RWPE1 (cell line): ENCODE results near the gene INHA.

ENCODE experiments used
- CTCF ChIA-PET: fragments of 350-600 bp; sonication (Branson Sonifier 250); formaldehyde crosslinking; extraction: SDS; loops from one replicate; lab custom pipeline; 2021; lab: Yijun Ruan, JAX
- POLR2A ChIA-PET: fragments of 400-600 bp; formaldehyde crosslinking; extraction: SDS; loops from one replicate; lab custom pipeline; 2020; ENCODE audit warnings: antibody characterized with exemption; ENCODE audit not compliant: low non-redundant PET; lab: Yijun Ruan, JAX
- DNase-seq: peaks from one replicate; pipeline ENCODE4 v3.0.0; 2012; ENCODE audit warnings: low spot score
- H3K27ac ChIP-seq: fragments of 450-650 bp; 2 replicates; pipeline ENCODE4 v1.5.1; 2017
- TF ChIP-seq, protein P1 (sequence below): fragments of 450-650 bp; conservative IDR thresholded peaks from 2 replicates; pipeline ENCODE4 v1.5.1; 2017; ENCODE audit warnings: low read depth, mild to moderate bottlenecking

INHA gene

GRCh38 chr2:219527076-219527394, 45.1 kb upstream of the INHA start:
- DNase-seq: no peak
- TF ChIP-seq, protein P1, sequence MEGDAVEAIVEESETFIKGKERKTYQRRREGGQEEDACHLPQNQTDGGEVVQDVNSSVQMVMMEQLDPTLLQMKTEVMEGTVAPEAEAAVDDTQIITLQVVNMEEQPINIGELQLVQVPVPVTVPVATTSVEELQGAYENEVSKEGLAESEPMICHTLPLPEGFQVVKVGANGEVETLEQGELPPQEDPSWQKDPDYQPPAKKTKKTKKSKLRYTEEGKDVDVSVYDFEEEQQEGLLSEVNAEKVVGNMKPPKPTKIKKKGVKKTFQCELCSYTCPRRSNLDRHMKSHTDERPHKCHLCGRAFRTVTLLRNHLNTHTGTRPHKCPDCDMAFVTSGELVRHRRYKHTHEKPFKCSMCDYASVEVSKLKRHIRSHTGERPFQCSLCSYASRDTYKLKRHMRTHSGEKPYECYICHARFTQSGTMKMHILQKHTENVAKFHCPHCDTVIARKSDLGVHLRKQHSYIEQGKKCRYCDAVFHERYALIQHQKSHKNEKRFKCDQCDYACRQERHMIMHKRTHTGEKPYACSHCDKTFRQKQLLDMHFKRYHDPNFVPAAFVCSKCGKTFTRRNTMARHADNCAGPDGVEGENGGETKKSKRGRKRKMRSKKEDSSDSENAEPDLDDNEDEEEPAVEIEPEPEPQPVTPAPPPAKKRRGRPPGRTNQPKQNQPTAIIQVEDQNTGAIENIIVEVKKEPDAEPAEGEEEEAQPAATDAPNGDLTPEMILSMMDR: no peak
- POLR2A ChIA-PET: no interaction called here
- no peak overlapping the region for H3K27ac ChIP-seq
- CTCF ChIA-PET: interaction anchor here (1.2 to 6.4 kb wide), 3 partner anchors 14 to 124 kb away, joined by 5 to 96 read pairs (median 26); no protein-coding TSS in a partner anchor

DNA sequence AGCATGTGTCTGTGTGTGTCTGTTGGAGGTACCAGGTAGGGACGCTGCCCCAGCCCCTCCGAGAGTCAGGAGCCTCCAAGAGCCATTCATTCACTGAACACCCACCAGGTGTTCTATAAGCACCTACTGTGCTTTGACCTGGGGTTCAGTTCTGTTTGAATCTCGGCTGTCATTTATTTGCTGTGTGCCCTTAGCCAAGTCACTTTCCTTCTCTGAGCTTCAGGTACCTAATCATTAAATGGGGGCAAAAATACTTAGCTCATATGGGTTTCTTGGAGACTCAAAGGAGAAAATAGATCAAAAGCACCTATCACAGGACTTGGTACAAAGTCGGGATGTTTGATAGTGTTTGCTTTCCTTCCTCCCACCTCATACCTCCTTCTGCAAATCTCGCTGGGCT, 44.6 kb upstream of the INHA start:
- POLR2A ChIA-PET: no interaction called here
- TF ChIP-seq, protein P1: no peak
- CTCF ChIA-PET: interaction anchor here (1.2 to 6.4 kb wide), 3 partner anchors 14 to 125 kb away, joined by 5 to 96 read pairs (median 26); no protein-coding TSS in a partner anchor
- no peak for DNase-seq
- H3K27ac ChIP-seq: no peak overlapping the region

- H3K27ac ChIP-seq: no peak overlapping the region
- CTCF ChIA-PET: interaction anchor here (0.6 to 6.4 kb wide), 30 partner anchors 10 to 1344 kb away, joined by 3 to 96 read pairs (median 4); partner anchors contain the start of genes CHPF and SPEG
- POLR2A ChIA-PET: interaction anchor here (1.3 kb wide), 1 partner anchor 32 kb away, joined by 7 read pairs; the partner anchor contains the start of gene GMPPA
- TF ChIP-seq, protein P1: peak; percentile 93
- DNase-seq: peak; percentile 85
These were observed 41.8 kb upstream of the INHA start for GRCh38 chr2:219530048-219530963.

- no peak overlapping the region for H3K27ac ChIP-seq
- CTCF ChIA-PET: interaction anchor here (0.6 to 6.4 kb wide), 6 partner anchors 9 to 193 kb away, joined by 3 to 96 read pairs (median 14); partner anchors contain the start of gene CHPF
- no peak for DNase-seq
- TF ChIP-seq, protein P1: no peak
- POLR2A ChIA-PET: no interaction called here
These were observed 40.3 kb upstream of the INHA start for GRCh38 chr2:219531639-219532377.

DNA sequence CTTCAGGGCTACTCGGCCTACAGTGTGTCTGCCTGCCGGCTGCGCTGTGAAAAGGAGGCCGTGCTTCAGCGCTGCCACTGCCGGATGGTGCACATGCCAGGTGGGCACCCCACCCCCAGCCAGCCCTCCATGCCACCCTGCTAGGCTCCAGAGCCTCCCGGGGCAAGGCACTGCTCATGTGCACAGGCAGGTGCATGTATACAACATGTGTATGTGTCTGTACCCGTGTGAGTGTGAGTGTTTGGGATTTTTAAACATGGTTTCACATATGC, 39.8 kb upstream of the INHA start:
- TF ChIP-seq, protein P1: no peak
- H3K27ac ChIP-seq: no peak overlapping the region
- no peak for DNase-seq
- ChIA-PET POLR2A (no interaction called here), CTCF (interaction anchor here (6.4 kb wide), 1 partner anchor 130 kb away, joined by 96 read pairs; no protein-coding TSS in a partner anchor)
